ENCODE results near the gene SAMD4A.
A peak's percentile ranks its signal among the peaks of the same experiment; 100 is the strongest.
"Not testable (repeated sequence)": the region's sequence is repeated elsewhere in the genome, so short reads cannot be mapped to it uniquely, and the experiment has no call there.

Gene SAMD4A

GRCh38 chr14:54787261-54787660 lies 220.3 kb downstream of the SAMD4A start:
- DNase-seq: no peak

GRCh38 chr14:54788701-54789100 lies 221.8 kb downstream of the SAMD4A start:
- no peak for DNase-seq

GRCh38 chr14:54789166-54789565 lies 222.2 kb downstream of the SAMD4A start:
- DNase-seq: no peak

GRCh38 chr14:54789781-54790480 lies 223.0 kb downstream of the SAMD4A start:
- no peak for DNase-seq

GRCh38 chr14:54791001-54791400 lies 224.1 kb downstream of the SAMD4A start:
- no peak for DNase-seq

GRCh38 chr14:54792288-54792687 lies 225.4 kb downstream of the SAMD4A start:
- no peak for DNase-seq

GRCh38 chr14:54794159-54794558 lies 227.2 kb downstream of the SAMD4A start:
- no peak for DNase-seq

GRCh38 chr14:54794796-54795195 lies 227.9 kb downstream of the SAMD4A start:
- DNase-seq: no peak

GRCh38 chr14:54796961-54797360 lies 230.0 kb downstream of the SAMD4A start:
- DNase-seq: no peak

GRCh38 chr14:54797556-54797955 lies 230.6 kb downstream of the SAMD4A start:
- DNase-seq: no peak

GRCh38 chr14:54797986-54798385 lies 231.1 kb downstream of the SAMD4A start:
- no peak for DNase-seq

- no peak for DNase-seq
These were observed 231.7 kb downstream of the SAMD4A start for GRCh38 chr14:54798465-54799124.

- DNase-seq: not testable (repeated sequence)
These were observed 234.6 kb downstream of the SAMD4A start for GRCh38 chr14:54801482-54801881.

GRCh38 chr14:54803396-54803795 lies 236.5 kb downstream of the SAMD4A start:
- DNase-seq: no peak

GRCh38 chr14:54803926-54804537 lies 237.1 kb downstream of the SAMD4A start:
- DNase-seq: no peak

GRCh38 chr14:54804538-54805041 lies 237.7 kb downstream of the SAMD4A start:
- no peak for DNase-seq

- no peak for DNase-seq
These were observed 238.1 kb downstream of the SAMD4A start for GRCh38 chr14:54805070-54805444.

- peak; percentile 56 for DNase-seq
These were observed 238.8 kb downstream of the SAMD4A start for GRCh38 chr14:54805445-54806322.

GRCh38 chr14:54806616-54807015 lies 239.7 kb downstream of the SAMD4A start:
- DNase-seq: no peak

- DNase-seq: no peak
These were observed 240.5 kb downstream of the SAMD4A start for GRCh38 chr14:54807428-54807827.

- DNase-seq: no peak
These were observed 241.0 kb downstream of the SAMD4A start for GRCh38 chr14:54807881-54808280.

- no peak for DNase-seq
These were observed 241.6 kb downstream of the SAMD4A start for GRCh38 chr14:54808326-54809161.
